ENCODE results near the gene MGAT5. TPM values are rescaled to one million over a fixed set of nuclear protein-coding genes. Genes with fewer than 3 reads are reported as not detected.

MGAT5 gene
- total RNA-seq, 1 donor from 2014 or later, result 14.1 TPM

- no peaks in the 10 kb centered on the region for H3K27me3 Mint-ChIP-seq (ENCODE audit: low read depth)
Observed at GRCh38 chr2:134362152-134362668, 108.3 kb downstream of the MGAT5 start.

GRCh38 chr2:134362740-134363139 lies 108.9 kb downstream of the MGAT5 start:
- DNase-seq (ENCODE audit: low spot score), result no peak
- H3K4me3 Mint-ChIP-seq (ENCODE audit: low read depth), result no peak overlapping the region
- H3K27me3 Mint-ChIP-seq (ENCODE audit: low read depth), result no peaks in the 10 kb centered on the region
- H3K4me1 Mint-ChIP-seq (ENCODE audit: low read depth), result no peaks in the 10 kb centered on the region
- intact Hi-C loops (cut with micrococcal nuclease), result no loop called here
- no peaks in the 10 kb centered on the region for H3K9me3 Mint-ChIP-seq
- no peak overlapping the region for H3K27ac Mint-ChIP-seq
- no peaks in the 10 kb centered on the region for H3K36me3 Mint-ChIP-seq (ENCODE audit: low read depth)

More at GRCh38 chr2:134362152-134362668, 108.3 kb downstream of the MGAT5 start:
- intact Hi-C loops (cut with micrococcal nuclease), result no loop called here
- Mint-ChIP-seq H3K27ac (no peak overlapping the region), H3K36me3 (ENCODE audit: low read depth) (no peaks in the 10 kb centered on the region), H3K4me1 (ENCODE audit: low read depth) (no peaks in the 10 kb centered on the region), H3K4me3 (ENCODE audit: low read depth) (no peak overlapping the region), H3K9me3 (no peaks in the 10 kb centered on the region)
- no peak for DNase-seq (ENCODE audit: low spot score)

DNA sequence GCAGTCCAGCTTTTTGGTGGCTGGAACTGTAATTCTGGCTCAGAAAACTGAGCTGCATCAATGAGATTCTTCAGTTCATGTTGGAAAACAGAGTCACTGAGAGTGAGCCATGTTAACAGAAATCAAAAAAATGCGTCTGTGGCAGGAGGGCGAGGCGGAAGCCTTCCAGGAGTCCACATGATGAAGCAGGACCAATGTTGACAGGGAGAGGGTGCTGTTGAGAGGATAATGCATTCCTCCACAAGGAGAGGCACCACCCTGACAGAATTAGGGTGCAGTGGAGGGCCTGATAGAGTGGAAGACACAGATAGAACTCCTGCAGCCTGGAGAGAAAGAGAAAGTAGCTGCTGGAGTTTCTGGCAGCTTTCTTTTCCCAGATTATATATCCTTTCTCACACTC lies 111.5 kb downstream of the MGAT5 start:
- DNase-seq (ENCODE audit: low spot score), result no peak
- Mint-ChIP-seq H3K27me3 (ENCODE audit: low read depth) (peaks cover 5% of the 10 kb centered on the region), H3K4me3 (ENCODE audit: low read depth) (no peak overlapping the region), H3K9me3 (no peaks in the 10 kb centered on the region), H3K27ac (no peak overlapping the region), H3K4me1 (ENCODE audit: low read depth) (peaks cover 4% of the 10 kb centered on the region), H3K36me3 (ENCODE audit: low read depth) (no peaks in the 10 kb centered on the region)
- intact Hi-C loops (cut with micrococcal nuclease), result no loop called here

GRCh38 chr2:134366359-134366758 lies 112.5 kb downstream of the MGAT5 start:
- Mint-ChIP-seq H3K27ac (no peak overlapping the region), H3K4me1 (ENCODE audit: low read depth) (peaks cover 4% of the 10 kb centered on the region), H3K36me3 (ENCODE audit: low read depth) (no peaks in the 10 kb centered on the region), H3K9me3 (no peaks in the 10 kb centered on the region), H3K4me3 (ENCODE audit: low read depth) (no peak overlapping the region), H3K27me3 (ENCODE audit: low read depth) (peaks cover 5% of the 10 kb centered on the region)
- DNase-seq (ENCODE audit: low spot score), result no peak
- intact Hi-C loops (cut with micrococcal nuclease), result no loop called here

- no peaks in the 10 kb centered on the region for H3K9me3 Mint-ChIP-seq
- no peak for DNase-seq (ENCODE audit: low spot score)
- no peak overlapping the region for H3K27ac Mint-ChIP-seq
- no peaks in the 10 kb centered on the region for H3K36me3 Mint-ChIP-seq (ENCODE audit: low read depth)
- intact Hi-C loops (cut with micrococcal nuclease), result no loop called here
- peaks cover 5% of the 10 kb centered on the region for H3K27me3 Mint-ChIP-seq (ENCODE audit: low read depth)
- H3K4me3 Mint-ChIP-seq (ENCODE audit: low read depth), result no peak overlapping the region
- peaks cover 4% of the 10 kb centered on the region for H3K4me1 Mint-ChIP-seq (ENCODE audit: low read depth)
Observed at GRCh38 chr2:134367213-134367612, 113.3 kb downstream of the MGAT5 start.

DNA sequence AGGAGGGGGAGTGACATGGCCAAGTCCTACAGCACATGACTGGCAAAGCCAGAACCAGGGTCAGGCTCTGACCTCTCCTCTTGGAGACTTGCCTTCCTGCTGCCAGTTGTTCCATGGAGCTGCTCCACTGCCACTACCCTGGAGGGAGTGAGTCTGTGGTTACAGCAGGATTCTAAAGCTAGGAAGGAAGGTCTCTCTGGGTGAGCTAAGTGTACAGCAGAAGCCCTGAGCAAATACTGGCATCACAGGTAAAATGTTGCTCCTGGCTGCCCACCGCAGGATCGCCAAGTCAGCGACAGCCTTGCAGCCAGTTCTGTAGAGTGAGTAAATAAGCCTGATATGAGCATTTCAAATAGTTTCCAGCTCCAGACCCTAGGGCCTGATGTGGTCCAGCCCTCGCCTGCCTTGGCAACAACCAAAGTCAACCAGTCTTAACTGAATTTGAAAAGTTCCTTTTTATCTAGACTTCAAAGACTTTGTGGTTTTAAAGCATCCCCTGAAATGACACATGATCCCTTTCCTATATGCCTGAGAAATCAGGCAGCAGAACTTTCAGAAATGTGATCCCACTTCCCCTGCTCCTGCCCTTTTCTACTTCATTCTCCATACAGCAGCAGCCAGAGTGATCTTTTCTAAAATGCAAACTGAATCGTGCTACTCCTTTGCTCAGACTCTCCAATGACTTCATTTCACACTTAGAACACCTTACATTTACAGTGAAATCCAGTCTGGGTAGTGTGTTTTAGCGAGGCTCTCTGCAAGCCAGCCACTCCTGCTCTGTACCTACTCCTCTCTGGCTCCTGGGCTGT lies 114.3 kb downstream of the MGAT5 start:
- intact Hi-C loops (cut with micrococcal nuclease), result no loop called here
- DNase-seq (ENCODE audit: low spot score), result no peak
- H3K27me3 Mint-ChIP-seq (ENCODE audit: low read depth), result peaks cover 5% of the 10 kb centered on the region
- no peaks in the 10 kb centered on the region for H3K36me3 Mint-ChIP-seq (ENCODE audit: low read depth)
- no peak overlapping the region for H3K4me3 Mint-ChIP-seq (ENCODE audit: low read depth)
- H3K9me3 Mint-ChIP-seq, result no peaks in the 10 kb centered on the region
- peaks cover 4% of the 10 kb centered on the region for H3K4me1 Mint-ChIP-seq (ENCODE audit: low read depth)
- H3K27ac Mint-ChIP-seq, result no peak overlapping the region

DNA sequence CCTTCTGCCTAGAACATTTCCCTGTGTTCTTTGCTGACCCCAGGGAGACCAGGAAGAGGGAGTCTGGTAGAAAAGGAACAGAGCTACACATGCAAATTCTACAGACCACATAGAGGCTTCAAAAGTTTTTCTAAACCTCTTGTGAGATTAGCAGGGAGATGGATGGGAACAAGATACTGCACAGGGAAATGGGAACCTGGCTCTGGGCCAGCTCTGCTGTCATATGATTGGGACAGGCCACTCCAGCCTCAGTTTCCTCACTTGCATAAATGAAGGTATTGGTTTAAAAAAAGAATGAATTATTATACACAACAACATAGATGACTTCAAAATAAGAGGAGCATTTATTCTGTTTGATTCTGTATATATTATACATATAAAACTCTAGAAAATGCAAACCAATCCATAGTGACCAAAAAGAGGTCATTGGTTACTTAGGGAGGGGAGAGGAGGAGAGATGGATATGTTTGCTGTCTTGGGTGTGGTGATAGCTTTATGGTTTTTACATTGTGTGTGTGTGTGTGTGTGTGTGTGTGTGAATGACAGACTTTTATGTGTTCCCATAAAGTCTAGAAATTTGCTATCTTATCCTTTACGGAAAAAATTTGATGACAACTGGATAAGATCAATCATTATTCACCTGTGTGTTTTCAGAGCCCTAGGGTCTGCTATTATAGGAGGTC lies 115.5 kb downstream of the MGAT5 start:
- H3K4me1 Mint-ChIP-seq (ENCODE audit: low read depth), result peaks cover 4% of the 10 kb centered on the region
- no peaks in the 10 kb centered on the region for H3K9me3 Mint-ChIP-seq
- no peak overlapping the region for H3K27ac Mint-ChIP-seq
- peaks cover 5% of the 10 kb centered on the region for H3K27me3 Mint-ChIP-seq (ENCODE audit: low read depth)
- DNase-seq (ENCODE audit: low spot score), result no peak
- no peak overlapping the region for H3K4me3 Mint-ChIP-seq (ENCODE audit: low read depth)
- no peaks in the 10 kb centered on the region for H3K36me3 Mint-ChIP-seq (ENCODE audit: low read depth)
- intact Hi-C loops (cut with micrococcal nuclease), result no loop called here

GRCh38 chr2:134370655-134371445 lies 117.0 kb downstream of the MGAT5 start:
- Mint-ChIP-seq H3K27ac (no peak overlapping the region), H3K4me3 (ENCODE audit: low read depth) (no peak overlapping the region), H3K27me3 (ENCODE audit: low read depth) (peaks cover 5% of the 10 kb centered on the region), H3K9me3 (no peaks in the 10 kb centered on the region), H3K4me1 (ENCODE audit: low read depth) (peaks cover 4% of the 10 kb centered on the region), H3K36me3 (ENCODE audit: low read depth) (no peaks in the 10 kb centered on the region)
- intact Hi-C loops (cut with micrococcal nuclease), result no loop called here
- DNase-seq (ENCODE audit: low spot score), result no peak

- H3K4me3 Mint-ChIP-seq (ENCODE audit: low read depth), result no peak overlapping the region
- H3K36me3 Mint-ChIP-seq (ENCODE audit: low read depth), result no peaks in the 10 kb centered on the region
- no peak for DNase-seq (ENCODE audit: low spot score)
- no peak overlapping the region for H3K27ac Mint-ChIP-seq
- peaks cover 4% of the 10 kb centered on the region for H3K4me1 Mint-ChIP-seq (ENCODE audit: low read depth)
- H3K9me3 Mint-ChIP-seq, result no peaks in the 10 kb centered on the region
- H3K27me3 Mint-ChIP-seq (ENCODE audit: low read depth), result peaks cover 5% of the 10 kb centered on the region
- intact Hi-C loops (cut with micrococcal nuclease), result no loop called here
Observed at GRCh38 chr2:134372141-134372540, 118.3 kb downstream of the MGAT5 start.

DNA sequence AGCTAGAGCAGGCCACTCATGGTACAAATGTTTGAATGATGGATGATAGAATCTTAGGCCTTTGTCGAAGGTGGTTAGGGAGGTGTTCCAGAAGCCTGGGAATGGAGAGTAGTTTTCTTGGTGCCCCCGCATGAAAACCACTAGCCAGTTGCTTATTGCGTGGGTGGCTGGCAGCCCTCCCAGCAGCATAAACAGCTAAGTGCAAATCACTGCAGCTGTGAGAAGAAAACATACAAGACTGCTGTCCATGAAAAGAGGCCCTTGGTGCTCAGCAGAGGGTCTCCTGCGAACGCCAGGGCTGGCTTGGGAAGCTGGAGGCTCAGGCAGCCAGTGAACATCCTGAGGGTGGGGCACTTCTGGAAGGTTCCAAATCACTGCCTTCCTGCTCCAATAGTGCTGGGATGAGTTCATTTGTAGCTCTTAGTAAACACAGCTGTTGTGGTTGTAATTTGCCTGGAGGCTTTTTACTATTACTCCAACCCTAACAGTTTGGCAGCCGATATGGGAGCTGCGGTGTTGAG lies 118.8 kb downstream of the MGAT5 start:
- Mint-ChIP-seq H3K4me3 (ENCODE audit: low read depth) (no peak overlapping the region), H3K36me3 (ENCODE audit: low read depth) (no peaks in the 10 kb centered on the region), H3K27me3 (ENCODE audit: low read depth) (peaks cover 5% of the 10 kb centered on the region), H3K27ac (no peak overlapping the region), H3K4me1 (ENCODE audit: low read depth) (peaks cover 4% of the 10 kb centered on the region), H3K9me3 (no peaks in the 10 kb centered on the region)
- DNase-seq (ENCODE audit: low spot score), result no peak
- intact Hi-C loops (cut with micrococcal nuclease), result no loop called here

DNA sequence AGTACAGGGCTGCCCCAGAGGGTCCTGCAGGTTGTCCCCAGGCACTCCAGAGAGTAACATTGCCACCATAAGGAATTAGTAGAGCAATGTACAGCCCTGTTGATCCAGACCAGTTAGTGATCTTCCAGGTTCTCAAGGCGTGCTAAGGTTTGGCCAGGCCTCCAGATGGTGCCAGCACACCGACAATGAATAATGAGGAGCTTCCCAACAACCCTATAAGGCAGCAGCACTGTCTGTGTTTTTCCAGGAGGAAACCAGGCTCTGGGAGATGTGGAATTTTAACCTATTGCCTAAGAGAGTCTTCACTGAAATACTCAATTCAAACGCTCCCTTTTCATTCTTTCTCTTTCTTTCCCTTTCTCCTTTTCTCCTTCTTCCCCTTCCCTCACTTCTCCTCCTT lies 122.1 kb downstream of the MGAT5 start:
- Mint-ChIP-seq H3K27ac (no peak overlapping the region), H3K4me3 (ENCODE audit: low read depth) (no peak overlapping the region), H3K9me3 (no peaks in the 10 kb centered on the region), H3K27me3 (ENCODE audit: low read depth) (no peaks in the 10 kb centered on the region), H3K36me3 (ENCODE audit: low read depth) (no peaks in the 10 kb centered on the region), H3K4me1 (ENCODE audit: low read depth) (no peaks in the 10 kb centered on the region)
- no peak for DNase-seq (ENCODE audit: low spot score)
- intact Hi-C loops (cut with micrococcal nuclease), result no loop called here

GRCh38 chr2:134377730-134378129 lies 123.9 kb downstream of the MGAT5 start:
- Mint-ChIP-seq H3K36me3 (ENCODE audit: low read depth) (no peaks in the 10 kb centered on the region), H3K27ac (no peak overlapping the region), H3K4me1 (ENCODE audit: low read depth) (no peaks in the 10 kb centered on the region), H3K27me3 (ENCODE audit: low read depth) (no peaks in the 10 kb centered on the region), H3K4me3 (ENCODE audit: low read depth) (no peak overlapping the region), H3K9me3 (no peaks in the 10 kb centered on the region)
- DNase-seq (ENCODE audit: low spot score), result no peak
- intact Hi-C loops (cut with micrococcal nuclease), result no loop called here

Measured in activated T-helper 2 cell treated with anti-CD3 and anti-CD28 coated beads, Interferon-gamma antibody, Interleukin-2, Interleukin-4, amounts not matched to agents 10 μg/mL and 5 μg/mL and 100 μg/mL, durations not matched to agents 14 hours and 24 hours and 36 hours (primary cell).